Spleen (tissue), 7 donors: ENCODE data around the gene C17orf107.

ENCODE experiments used
- POLR2A ChIP-seq, 3 donors: fragments of 450-650 bp; IDR thresholded peaks; one replicate each; pipeline ENCODE4 v1.5.1; 2017; ENCODE audit warnings: antibody characterized with exemption in 3 of 3, mild to moderate bottlenecking in 1 of 3
- POLR2AphosphoS5 ChIP-seq, 3 donors: sonication (generic); formaldehyde crosslinking; IDR thresholded peaks; one replicate each; pipeline ENCODE4 v1.5.1; 2017; ENCODE audit warnings: antibody characterized with exemption in 3 of 3
- TF ChIP-seq, protein P1 (sequence below), 11 experiments: fragments of 200-600 bp in 7 of 11; fragments of 450-650 bp in 4 of 11; sonication (generic) in 4 of 11; IDR thresholded peaks in 8 of 11; conservative IDR thresholded peaks in 3 of 11; 1 replicate in 7 of 11; 2 replicates in 4 of 11; pipeline versions ENCODE4 v1.4.0 to v1.8.0; 2016 to 2021; ENCODE audit warnings: antibody characterized with exemption in 11 of 11, inconsistent platforms in 4 of 11, mild to moderate bottlenecking in 1 of 11
- donor health status: DM: no; HTN: no; CAD: no; lungs with moderate emphysema.
- donor health status: DM: no; HTN: no; CAD: no.
- donor health status: DM: no; HTN: no; CAD: no.

DNA sequence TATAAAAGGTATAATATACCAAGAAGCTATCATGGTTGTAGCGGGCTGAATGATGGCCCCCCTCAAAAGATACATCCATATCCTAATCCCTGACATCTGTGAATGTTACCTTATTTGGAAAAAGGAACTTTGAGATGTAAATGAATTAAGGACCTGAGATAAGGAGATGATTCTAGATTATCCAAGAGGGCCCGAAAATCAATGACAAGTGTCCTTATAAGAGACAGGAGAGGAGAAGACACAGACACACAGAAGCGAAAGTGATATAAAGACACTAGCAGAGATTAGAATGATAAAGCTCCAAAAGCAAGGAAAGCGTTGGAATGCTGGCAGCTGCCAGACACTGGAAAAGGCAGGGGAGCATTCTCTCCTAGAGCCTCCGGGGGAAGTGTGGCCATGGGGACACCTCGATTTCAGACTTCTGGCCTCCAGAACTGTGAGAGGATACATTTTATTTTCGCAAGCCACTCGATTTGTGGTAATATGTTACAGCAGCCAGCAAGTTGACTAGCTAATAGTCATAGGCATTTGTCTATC is 20.2 kb downstream of the C17orf107 start:
- TF ChIP-seq, protein P1, sequence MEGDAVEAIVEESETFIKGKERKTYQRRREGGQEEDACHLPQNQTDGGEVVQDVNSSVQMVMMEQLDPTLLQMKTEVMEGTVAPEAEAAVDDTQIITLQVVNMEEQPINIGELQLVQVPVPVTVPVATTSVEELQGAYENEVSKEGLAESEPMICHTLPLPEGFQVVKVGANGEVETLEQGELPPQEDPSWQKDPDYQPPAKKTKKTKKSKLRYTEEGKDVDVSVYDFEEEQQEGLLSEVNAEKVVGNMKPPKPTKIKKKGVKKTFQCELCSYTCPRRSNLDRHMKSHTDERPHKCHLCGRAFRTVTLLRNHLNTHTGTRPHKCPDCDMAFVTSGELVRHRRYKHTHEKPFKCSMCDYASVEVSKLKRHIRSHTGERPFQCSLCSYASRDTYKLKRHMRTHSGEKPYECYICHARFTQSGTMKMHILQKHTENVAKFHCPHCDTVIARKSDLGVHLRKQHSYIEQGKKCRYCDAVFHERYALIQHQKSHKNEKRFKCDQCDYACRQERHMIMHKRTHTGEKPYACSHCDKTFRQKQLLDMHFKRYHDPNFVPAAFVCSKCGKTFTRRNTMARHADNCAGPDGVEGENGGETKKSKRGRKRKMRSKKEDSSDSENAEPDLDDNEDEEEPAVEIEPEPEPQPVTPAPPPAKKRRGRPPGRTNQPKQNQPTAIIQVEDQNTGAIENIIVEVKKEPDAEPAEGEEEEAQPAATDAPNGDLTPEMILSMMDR (IDR thresholded peaks at IDR 0.05 in 8 of 11, conservative IDR thresholded peaks at IDR 0.05 in 3 of 11), result no peak
- TF ChIP-seq POLR2AphosphoS5 (IDR thresholded peaks at IDR 0.05) (no peak), POLR2A (IDR thresholded peaks at IDR 0.05) (no peak)
